ENCODE measurements around the gene DOCK4. TPM values are rescaled to one million over a fixed set of nuclear protein-coding genes. Genes with fewer than 3 reads are reported as not detected.

Gene DOCK4
- total RNA-seq, 1 donor: 31.8 TPM

GRCh38 chr7:112018305-112019030, 187.7 kb downstream of the DOCK4 start:
- Histone ChIP-seq H3K9me3 (ENCODE audit: low read depth, low read length) (no peaks in the 10 kb centered on the region), H3K36me3 (ENCODE audit: insufficient read depth, low read length) (no peaks in the 10 kb centered on the region), H2AFZ (ENCODE audit: low read length) (no peak overlapping the region), H3K4me1 (ENCODE audit: insufficient read depth, low read length) (no peaks in the 10 kb centered on the region), H3K27ac (ENCODE audit: low read depth, low read length) (no peak overlapping the region), H3K4me3 (ENCODE audit: insufficient read depth, low read length) (no peak overlapping the region), H3K79me2 (ENCODE audit: insufficient read depth, low read length) (peaks cover 10% of the 10 kb centered on the region), H4K20me1 (ENCODE audit: insufficient read depth, low read length) (peaks cover 3% of the 10 kb centered on the region), H3K4me2 (ENCODE audit: insufficient read depth, low read length) (no peak overlapping the region), H3K27me3 (ENCODE audit: insufficient read depth, low read length) (no peaks in the 10 kb centered on the region)
- DNase-seq (ENCODE audit: insufficient read length, low spot score, missing footprints): no peak
- TF ChIP-seq CTCF (IDR thresholded peaks at IDR 0.05; ENCODE audit: extremely low read depth, low read depth, low read length): no peak

DNA sequence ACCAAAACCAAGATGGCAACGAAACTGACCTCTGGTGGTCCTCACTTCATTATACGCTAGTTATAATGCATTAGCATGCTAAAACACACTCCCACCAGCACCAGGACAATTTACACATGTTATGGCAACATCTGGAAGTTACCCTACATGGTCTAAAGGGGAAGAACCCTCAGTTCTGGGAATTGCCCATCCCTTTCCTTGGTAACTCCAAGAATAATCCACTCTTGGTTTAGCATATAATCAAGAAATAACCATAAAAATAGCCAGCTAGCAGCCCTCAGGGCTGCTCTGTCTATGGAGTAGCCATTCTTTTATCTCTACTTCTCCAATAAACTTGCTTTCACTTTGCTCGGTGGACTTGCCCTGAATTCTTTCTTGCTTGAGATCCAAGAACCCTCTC, 191.1 kb downstream of the DOCK4 start:
- Histone ChIP-seq H3K4me3 (ENCODE audit: insufficient read depth, low read length) (no peak overlapping the region), H3K27me3 (ENCODE audit: insufficient read depth, low read length) (no peaks in the 10 kb centered on the region), H3K9me3 (ENCODE audit: low read depth, low read length) (no peaks in the 10 kb centered on the region), H3K27ac (ENCODE audit: low read depth, low read length) (no peak overlapping the region), H4K20me1 (ENCODE audit: insufficient read depth, low read length) (no peaks in the 10 kb centered on the region), H3K79me2 (ENCODE audit: insufficient read depth, low read length) (peaks cover 10% of the 10 kb centered on the region), H3K4me2 (ENCODE audit: insufficient read depth, low read length) (no peak overlapping the region), H3K36me3 (ENCODE audit: insufficient read depth, low read length) (no peaks in the 10 kb centered on the region), H3K4me1 (ENCODE audit: insufficient read depth, low read length) (no peaks in the 10 kb centered on the region), H2AFZ (ENCODE audit: low read length) (no peak overlapping the region)
- TF ChIP-seq CTCF (IDR thresholded peaks at IDR 0.05; ENCODE audit: extremely low read depth, low read depth, low read length): no peak
- DNase-seq (ENCODE audit: insufficient read length, low spot score, missing footprints): no peak

DNA sequence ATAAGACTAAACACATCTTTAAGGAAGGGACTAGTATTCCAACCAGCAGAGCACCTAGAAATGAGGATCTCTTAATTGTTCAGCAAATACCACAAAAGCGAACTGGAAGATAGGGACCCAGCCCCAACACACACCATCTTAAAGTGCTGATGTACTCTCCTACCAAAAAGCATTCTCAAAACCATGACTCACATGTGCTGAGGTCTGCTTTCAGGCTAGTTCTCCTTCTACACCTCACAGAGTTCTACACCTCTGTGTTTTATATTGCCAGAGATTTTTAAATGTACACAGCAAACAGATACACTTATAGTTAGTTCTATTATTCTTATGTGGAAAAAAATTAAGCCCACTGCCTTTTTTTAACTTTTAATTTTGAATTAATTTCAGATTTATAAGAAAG, 191.9 kb downstream of the DOCK4 start:
- peaks cover 10% of the 10 kb centered on the region for H3K79me2 ChIP-seq (ENCODE audit: insufficient read depth, low read length)

More for the DNA sequence above, 191.9 kb downstream of the DOCK4 start:
- Histone ChIP-seq H4K20me1 (ENCODE audit: insufficient read depth, low read length) (no peaks in the 10 kb centered on the region), H3K9me3 (ENCODE audit: low read depth, low read length) (no peaks in the 10 kb centered on the region), H3K27me3 (ENCODE audit: insufficient read depth, low read length) (no peaks in the 10 kb centered on the region), H3K4me3 (ENCODE audit: insufficient read depth, low read length) (no peak overlapping the region), H3K36me3 (ENCODE audit: insufficient read depth, low read length) (no peaks in the 10 kb centered on the region), H2AFZ (ENCODE audit: low read length) (no peak overlapping the region), H3K4me2 (ENCODE audit: insufficient read depth, low read length) (no peak overlapping the region), H3K4me1 (ENCODE audit: insufficient read depth, low read length) (no peaks in the 10 kb centered on the region), H3K27ac (ENCODE audit: low read depth, low read length) (no peak overlapping the region)
- no peak for DNase-seq (ENCODE audit: insufficient read length, low spot score, missing footprints)
- no peak for TF ChIP-seq CTCF (IDR thresholded peaks at IDR 0.05; ENCODE audit: extremely low read depth, low read depth, low read length)
